ENCODE results near the gene DIP2B.

Gene DIP2B

GRCh38 chr12:50778663-50779590 is 274.1 kb downstream of the DIP2B start:
- DNase-seq (ENCODE audit: extremely low read depth, low read depth) = no peak
- TF ChIP-seq, protein P1, sequence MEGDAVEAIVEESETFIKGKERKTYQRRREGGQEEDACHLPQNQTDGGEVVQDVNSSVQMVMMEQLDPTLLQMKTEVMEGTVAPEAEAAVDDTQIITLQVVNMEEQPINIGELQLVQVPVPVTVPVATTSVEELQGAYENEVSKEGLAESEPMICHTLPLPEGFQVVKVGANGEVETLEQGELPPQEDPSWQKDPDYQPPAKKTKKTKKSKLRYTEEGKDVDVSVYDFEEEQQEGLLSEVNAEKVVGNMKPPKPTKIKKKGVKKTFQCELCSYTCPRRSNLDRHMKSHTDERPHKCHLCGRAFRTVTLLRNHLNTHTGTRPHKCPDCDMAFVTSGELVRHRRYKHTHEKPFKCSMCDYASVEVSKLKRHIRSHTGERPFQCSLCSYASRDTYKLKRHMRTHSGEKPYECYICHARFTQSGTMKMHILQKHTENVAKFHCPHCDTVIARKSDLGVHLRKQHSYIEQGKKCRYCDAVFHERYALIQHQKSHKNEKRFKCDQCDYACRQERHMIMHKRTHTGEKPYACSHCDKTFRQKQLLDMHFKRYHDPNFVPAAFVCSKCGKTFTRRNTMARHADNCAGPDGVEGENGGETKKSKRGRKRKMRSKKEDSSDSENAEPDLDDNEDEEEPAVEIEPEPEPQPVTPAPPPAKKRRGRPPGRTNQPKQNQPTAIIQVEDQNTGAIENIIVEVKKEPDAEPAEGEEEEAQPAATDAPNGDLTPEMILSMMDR (IDR thresholded peaks at IDR 0.05; ENCODE audit: low read depth, low read length) = no peak

GRCh38 chr12:50780013-50780412 is 275.2 kb downstream of the DIP2B start:
- DNase-seq (ENCODE audit: extremely low read depth, low read depth) = no peak
- TF ChIP-seq, protein P1 (IDR thresholded peaks at IDR 0.05; ENCODE audit: low read depth, low read length) = no peak

DNA sequence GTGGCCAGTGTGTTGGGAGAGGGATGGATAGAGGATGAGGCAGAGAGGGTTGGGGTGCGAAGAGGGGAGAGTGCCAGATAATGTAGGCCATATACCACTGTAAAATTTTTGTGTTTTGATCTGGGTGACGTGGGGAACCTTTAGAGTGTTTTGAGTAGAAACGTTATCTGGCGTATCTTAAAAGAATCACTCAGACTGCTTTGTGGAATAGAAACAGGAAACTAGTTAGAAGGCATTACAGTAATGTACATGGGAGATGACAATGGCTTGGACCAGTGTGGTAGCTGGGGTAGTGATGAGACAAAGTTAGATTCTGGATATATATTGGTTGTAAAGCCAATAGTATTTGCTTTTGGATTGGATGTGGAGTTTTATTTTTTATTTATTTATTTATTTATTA is 279.7 kb downstream of the DIP2B start:
- no peak for DNase-seq (ENCODE audit: extremely low read depth, low read depth)
- TF ChIP-seq, protein P1 (IDR thresholded peaks at IDR 0.05; ENCODE audit: low read depth, low read length) = no peak

DNA sequence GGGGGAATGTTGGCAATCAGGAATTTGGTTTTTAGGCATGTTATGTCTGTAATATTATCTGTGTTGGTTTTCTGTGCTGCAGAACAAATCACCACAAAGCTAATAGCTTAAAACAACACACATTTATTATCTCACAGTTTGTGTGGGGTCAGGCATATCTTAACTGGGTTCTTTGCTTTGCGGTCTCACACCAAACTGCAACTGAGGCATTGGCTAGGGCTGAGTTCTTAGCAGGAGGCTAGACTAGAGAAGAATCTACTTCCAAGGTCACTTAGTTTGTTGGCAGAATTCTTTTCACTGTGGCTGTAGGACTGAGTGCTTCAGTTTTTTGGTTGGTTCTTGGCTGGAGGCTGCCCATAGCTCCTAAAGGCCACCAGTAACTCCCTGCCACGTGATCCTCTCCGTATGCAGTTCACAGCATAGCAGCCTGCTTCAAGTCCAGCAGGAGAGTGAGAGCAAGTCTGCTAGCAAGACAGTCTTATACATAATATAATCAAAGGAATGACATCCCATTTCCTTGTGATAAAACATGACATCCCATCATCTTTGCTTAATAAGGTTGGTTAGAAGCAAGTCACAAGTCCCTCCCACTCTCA is 280.7 kb downstream of the DIP2B start:
- no peak for DNase-seq (ENCODE audit: extremely low read depth, low read depth)
- TF ChIP-seq, protein P1 (IDR thresholded peaks at IDR 0.05; ENCODE audit: low read depth, low read length) = no peak

GRCh38 chr12:50786498-50787231 is 281.9 kb downstream of the DIP2B start:
- TF ChIP-seq, protein P1 (IDR thresholded peaks at IDR 0.05; ENCODE audit: low read depth, low read length) = no peak
- DNase-seq (ENCODE audit: extremely low read depth, low read depth) = peak; percentile 81

DNA sequence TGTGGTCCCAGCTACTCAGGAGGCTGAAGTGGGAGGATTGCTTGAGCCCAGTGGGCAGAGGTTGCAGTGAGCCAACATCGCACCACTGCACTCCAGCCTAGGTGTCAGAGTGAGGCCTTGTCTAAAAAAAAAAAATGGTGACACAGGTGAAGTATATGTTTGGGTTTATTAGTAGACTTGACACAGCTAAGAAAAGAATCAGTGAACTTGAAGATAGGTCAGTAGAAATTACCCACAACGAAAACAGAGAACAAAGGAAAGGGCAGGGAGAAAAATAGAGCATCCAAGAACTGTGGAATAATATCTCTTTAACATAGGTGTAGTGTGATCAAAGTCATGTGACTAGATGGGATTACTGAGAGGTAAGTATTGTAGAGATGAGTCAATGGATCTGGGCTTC is 282.8 kb downstream of the DIP2B start:
- DNase-seq (ENCODE audit: extremely low read depth, low read depth) = no peak
- TF ChIP-seq, protein P1 (IDR thresholded peaks at IDR 0.05; ENCODE audit: low read depth, low read length) = no peak

All from AG09319 (cell line).